Fibroblast of villous mesenchyme (primary cell): Measurements from ENCODE around the gene PSMD3. TPM values are rescaled to one million over a fixed set of nuclear protein-coding genes. Genes with fewer than 3 reads are reported as not detected.
A peak's percentile ranks its signal among the peaks of the same experiment; 100 is the strongest.

Experiments used
- DNase-seq: peaks from one replicate; pipeline ENCODE4 v3.0.0-alpha.2; 2010; ENCODE audit warnings: low read depth
- H3K4me3 ChIP-seq: 2 replicates; pipeline ENCODE4 v1.5.1; 2011; ENCODE audit warnings: low read depth, mild to moderate bottlenecking, low read length
- total RNA-seq: library from RNA; depleted of rRNA; stranded (reverse); fragments of >200 nt; gene quantifications from 2 replicates; pipeline ENCODE4 v1.2.3, GENCODE V29; 2012
- TF ChIP-seq, protein P1 (sequence below): IDR thresholded peaks from 2 replicates; pipeline ENCODE4 v1.5.1; 2012; ENCODE audit warnings: low read depth, mild to moderate bottlenecking, low read length; ENCODE audit not compliant: insufficient read depth

PSMD3 gene
- total RNA-seq, 1 donor, result 120 TPM

DNA sequence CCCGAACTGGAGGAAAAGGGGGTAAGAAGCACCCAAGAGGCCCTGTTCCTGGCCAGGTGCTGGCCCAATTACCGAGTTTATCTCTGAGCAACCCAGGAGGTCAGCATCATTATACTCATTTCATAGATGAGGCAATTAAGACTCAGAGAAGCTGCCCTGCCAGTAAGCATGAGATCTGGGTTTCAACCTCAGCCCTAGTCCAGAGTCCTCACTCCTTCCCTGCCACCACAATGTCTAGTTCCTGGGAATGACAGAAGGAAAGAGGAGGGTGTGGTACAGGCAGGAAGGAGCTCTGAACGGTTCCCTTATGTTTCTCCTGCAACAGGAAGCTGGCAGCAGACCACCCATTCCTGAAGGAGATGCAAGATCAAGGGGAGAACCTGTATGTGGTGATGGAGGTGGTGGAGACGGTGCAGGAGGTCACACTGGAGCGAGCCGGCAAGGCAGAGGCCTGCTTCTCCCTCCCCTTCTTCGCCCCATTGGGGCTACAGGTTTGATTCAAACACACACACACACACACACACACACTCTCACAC, 10.4 kb upstream of the PSMD3 start:
- no peak for DNase-seq
- TF ChIP-seq, protein P1, sequence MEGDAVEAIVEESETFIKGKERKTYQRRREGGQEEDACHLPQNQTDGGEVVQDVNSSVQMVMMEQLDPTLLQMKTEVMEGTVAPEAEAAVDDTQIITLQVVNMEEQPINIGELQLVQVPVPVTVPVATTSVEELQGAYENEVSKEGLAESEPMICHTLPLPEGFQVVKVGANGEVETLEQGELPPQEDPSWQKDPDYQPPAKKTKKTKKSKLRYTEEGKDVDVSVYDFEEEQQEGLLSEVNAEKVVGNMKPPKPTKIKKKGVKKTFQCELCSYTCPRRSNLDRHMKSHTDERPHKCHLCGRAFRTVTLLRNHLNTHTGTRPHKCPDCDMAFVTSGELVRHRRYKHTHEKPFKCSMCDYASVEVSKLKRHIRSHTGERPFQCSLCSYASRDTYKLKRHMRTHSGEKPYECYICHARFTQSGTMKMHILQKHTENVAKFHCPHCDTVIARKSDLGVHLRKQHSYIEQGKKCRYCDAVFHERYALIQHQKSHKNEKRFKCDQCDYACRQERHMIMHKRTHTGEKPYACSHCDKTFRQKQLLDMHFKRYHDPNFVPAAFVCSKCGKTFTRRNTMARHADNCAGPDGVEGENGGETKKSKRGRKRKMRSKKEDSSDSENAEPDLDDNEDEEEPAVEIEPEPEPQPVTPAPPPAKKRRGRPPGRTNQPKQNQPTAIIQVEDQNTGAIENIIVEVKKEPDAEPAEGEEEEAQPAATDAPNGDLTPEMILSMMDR, result no peak

DNA sequence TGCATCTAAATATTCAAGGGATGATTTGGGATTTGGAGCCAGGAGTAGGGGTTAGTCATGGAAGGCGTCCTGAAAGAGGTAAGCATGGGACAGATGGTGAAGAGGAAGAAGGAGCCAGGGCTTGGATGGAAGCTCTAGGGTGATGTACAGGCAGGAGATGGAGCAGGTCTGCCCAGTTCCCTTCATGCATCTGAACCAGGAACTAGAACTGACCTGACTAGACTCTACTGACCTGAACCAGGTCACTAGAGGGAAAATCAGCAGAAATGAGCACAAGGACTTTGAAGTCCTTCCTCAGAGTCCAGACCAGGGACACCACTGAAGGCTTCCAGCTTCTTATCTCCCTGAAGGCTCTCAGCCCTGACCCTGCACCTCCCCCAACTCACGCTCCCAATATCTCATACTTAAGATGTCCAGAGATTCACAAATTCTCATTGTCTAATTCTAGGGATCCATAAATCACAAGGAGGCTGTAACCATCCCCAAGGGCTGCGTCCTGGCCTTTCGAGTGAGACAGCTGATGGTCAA, 9.5 kb upstream of the PSMD3 start:
- H3K4me3 ChIP-seq, result no peak overlapping the region
- DNase-seq, result no peak
- TF ChIP-seq, protein P1, result no peak

More for the DNA sequence above, 10.4 kb upstream of the PSMD3 start:
- H3K4me3 ChIP-seq, result no peak overlapping the region

DNA sequence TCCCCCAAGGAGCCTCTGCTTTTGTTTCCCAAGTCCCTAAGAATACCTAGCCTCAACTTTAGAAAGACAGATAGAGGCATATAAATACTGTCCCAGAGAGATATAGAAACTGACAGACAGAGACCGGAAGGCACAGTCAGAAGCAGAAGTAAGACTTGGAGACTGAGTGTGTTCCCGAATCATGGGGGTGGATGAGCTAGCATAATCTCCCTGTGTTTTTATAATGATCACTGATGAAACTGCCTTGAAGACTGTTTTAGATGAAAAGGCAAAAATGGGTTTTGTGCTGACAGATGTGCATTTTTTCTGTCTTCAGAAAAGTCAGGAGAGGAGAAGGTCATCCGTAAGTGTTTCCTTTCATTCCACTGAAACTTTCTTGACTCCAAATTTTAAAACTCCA, 8.3 kb upstream of the PSMD3 start:
- TF ChIP-seq, protein P1, result no peak
- peak; percentile 28 for DNase-seq
- H3K4me3 ChIP-seq, result no peak overlapping the region

DNA sequence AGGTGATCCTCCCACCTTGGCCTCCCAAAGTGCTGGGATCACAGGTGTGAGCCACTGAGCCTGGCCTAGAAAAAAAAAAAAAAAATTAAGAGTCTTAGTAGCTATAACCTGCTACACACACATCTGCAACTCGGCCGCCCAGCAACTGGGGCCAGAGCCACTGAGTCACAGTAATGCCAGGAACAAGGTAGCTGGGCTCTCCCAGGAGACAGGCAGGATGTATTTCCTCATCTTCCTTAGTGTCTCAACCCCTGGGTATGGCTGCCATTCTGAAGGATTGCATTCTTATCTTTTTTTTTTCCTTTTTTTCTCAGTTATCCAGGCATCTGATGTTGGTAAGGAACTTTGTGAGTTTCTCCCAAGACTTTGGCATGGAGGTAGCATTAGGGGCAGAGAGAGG, 7.1 kb upstream of the PSMD3 start:
- no peak for DNase-seq
- no peak overlapping the region for H3K4me3 ChIP-seq
- TF ChIP-seq, protein P1, result no peak

DNA sequence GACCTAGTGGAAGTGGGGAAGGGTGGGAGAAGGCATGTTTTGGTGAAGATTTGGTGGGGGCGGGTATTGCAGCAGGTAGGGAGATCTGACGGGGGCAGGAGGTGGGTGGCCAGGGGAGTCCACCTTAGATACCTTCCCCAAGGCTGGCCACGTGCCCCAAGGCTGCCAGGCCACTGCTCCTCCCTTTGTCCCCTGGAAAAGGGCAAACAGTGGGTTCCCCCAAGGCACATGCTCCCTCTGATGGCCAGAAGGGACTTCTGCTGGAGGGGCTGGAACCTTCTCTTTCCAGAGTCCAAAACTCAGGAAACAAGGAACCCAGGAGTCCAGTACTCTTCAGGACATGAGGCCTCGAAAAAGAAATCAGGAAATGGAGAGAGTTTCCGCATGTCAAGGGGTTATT, 6.2 kb upstream of the PSMD3 start:
- TF ChIP-seq, protein P1, result no peak
- no peak overlapping the region for H3K4me3 ChIP-seq
- no peak for DNase-seq

DNA sequence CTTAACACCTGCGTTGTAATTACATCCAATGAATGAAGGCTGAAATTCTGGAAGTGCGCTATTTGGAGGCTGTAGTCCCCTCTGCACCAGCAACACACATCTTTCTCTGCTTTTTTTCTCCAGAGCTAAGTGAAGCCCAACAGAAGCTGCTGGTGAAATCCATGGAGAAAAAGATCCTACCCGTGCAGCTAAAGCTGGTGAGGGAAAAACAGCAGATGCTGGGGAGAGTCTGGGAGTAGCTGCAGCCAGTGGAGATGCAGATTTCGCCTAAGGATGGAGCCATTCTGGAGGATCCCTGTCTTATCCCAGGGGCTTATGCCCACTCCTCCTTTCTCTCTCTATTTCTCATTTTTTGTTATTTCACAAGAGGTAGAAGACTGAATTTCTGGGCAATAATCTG, 4.8 kb upstream of the PSMD3 start:
- no peak overlapping the region for H3K4me3 ChIP-seq
- TF ChIP-seq, protein P1, result no peak
- no peak for DNase-seq

DNA sequence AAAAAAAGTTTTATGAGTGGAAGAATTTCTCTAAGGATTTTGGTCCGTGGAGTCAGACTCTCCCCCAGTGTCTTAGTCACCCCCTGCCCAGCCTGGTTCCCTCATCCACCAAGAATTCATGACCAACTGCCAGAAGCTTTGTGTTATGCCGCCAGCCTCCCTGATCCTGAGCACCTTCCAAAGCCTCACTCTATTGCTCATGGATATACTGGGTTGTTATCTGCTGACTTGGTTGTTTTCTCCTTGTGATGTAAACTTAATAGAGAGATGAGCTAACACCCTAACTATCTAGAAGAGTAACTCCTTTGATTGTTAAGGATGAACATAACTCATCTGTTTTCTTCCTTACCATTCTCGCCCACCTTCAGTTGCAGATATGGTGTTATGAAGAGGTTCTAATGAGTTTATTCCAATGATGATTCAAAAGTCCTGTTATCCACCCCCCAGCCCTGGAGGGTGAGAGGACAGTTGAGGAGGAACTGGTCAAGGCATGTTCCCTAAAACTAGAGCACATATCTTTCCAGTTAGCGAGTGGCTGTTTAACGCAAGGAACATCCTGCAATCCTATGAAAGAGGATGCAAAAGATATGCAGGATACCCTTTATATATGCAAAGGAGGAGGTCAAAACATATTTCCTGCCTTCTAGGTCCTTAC, 1.5 kb upstream of the PSMD3 start:
- TF ChIP-seq, protein P1, result no peak
- no peak overlapping the region for H3K4me3 ChIP-seq
- DNase-seq, result peak; percentile 74
